GM12801 (cell line): ENCODE data around the gene DGKZ.

Source experiments
- TF ChIP-seq, protein P1 (sequence below): IDR thresholded peaks from one replicate; pipeline ENCODE4 v1.5.1; 2011; ENCODE audit warnings: control low read depth; ENCODE audit not compliant: insufficient read length; ENCODE audit errors: extremely low read depth

DGKZ gene

DNA sequence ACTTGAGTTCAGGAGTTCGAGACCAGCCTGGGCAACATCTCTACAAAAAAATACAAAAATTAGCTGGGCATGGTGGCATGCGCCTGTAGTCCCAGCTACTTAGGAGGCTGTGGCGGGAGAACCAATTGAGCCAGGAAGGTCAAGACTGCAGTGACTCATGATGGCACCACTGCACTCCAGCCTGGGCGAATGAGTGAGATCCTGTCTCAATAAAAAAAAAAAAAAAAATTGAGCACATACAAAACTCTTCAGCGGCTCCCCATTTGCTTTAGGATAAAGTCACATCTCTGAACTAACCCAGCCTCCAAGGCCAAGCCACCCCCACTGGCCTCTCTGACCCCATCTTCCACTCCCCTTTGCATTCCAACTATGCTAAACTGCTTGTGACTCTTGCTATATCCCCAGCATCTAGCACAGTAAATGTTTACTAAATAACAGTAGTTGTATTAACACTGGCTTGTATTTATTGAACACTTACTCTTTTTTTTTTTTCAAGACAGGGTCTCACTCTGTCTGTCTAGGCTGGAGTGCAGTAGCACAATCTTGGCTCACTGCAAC, 40.9 kb upstream of the DGKZ start:
- TF ChIP-seq, protein P1, sequence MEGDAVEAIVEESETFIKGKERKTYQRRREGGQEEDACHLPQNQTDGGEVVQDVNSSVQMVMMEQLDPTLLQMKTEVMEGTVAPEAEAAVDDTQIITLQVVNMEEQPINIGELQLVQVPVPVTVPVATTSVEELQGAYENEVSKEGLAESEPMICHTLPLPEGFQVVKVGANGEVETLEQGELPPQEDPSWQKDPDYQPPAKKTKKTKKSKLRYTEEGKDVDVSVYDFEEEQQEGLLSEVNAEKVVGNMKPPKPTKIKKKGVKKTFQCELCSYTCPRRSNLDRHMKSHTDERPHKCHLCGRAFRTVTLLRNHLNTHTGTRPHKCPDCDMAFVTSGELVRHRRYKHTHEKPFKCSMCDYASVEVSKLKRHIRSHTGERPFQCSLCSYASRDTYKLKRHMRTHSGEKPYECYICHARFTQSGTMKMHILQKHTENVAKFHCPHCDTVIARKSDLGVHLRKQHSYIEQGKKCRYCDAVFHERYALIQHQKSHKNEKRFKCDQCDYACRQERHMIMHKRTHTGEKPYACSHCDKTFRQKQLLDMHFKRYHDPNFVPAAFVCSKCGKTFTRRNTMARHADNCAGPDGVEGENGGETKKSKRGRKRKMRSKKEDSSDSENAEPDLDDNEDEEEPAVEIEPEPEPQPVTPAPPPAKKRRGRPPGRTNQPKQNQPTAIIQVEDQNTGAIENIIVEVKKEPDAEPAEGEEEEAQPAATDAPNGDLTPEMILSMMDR: no peak

DNA sequence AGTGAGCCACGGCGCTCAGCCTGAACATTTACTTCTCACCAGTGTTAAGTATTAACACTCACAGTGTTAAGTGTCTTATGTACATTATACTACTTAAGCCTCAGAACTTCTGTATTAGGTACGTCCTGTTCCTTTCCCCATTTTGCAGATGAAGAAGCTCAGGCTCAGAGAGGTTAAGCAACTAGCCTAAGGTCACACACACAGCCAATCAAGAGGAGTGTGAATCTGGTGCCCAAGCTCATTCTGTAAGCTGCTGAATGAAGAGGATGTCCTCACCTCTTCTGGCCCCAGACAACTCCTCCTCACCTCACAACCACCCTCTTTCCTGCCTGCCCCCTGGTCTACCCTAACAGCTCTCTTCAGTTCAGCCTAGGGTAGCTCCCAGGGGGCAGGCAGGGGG, 39.9 kb upstream of the DGKZ start:
- TF ChIP-seq, protein P1: no peak

DNA sequence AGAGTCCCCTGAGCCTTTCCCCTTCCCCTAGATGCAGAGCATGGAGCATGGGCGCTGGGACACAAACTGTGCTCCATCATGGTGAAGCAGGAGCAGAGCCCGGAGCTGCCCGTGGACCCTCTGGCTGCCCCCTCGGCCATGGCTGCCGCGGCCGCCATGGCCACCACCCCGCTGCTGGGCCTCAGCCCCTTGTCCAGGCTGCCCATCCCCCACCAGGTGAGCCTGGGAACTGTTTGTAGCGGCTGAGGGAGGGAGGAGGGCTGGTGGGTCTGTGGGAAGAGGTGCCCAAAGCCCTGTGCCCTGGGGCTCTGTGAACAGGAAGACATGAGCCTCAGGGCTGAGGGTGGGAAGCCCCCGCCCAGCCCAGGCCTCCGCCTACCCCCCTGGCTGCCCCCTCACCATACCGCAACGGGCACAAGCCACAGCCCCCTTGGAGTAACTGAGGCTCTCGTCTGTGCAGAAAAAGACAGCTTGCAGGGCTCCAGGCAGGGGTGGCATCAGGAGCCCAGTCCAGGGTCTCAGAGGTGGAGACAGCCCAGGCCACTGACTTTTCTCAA, 39.4 kb upstream of the DGKZ start:
- TF ChIP-seq, protein P1: no peak

DNA sequence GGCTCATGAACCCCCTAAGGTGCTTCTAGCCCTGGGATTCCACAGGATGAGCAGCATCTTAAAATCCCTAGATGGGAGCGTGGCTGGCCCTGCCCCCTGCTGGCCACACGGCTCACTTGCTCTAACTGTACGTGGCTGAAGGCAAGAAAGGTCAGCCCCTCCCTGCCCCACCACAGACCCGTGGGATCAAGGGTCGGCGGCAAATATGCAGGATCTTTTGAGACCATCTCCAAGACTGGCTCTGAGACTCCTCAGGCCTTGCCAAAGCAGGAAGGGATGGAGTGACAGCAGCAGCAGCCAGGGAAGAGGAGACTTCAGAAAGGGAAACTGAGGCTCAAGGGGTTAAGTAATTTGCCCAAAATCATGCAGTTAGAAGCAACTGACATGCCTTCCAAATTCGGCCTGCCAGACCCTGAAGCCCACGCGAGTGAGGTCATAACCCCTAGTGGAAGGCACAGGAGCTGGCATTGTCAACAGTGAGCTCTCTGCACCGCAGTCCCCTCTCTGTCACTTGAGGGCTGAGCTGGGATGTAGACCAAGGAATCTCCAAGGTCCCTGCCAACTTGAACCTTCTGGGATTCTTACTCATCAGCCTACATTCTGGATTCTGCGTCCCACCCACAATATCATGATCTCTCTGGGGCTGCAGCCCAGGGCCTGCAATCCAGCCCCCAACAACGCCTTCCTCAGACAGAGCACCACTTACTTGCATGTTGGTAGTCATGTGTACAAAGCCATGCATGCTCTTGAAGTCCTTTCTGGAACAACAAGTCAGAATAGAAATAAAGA, 38.4 kb upstream of the DGKZ start:
- TF ChIP-seq, protein P1: peak; percentile 3

DNA sequence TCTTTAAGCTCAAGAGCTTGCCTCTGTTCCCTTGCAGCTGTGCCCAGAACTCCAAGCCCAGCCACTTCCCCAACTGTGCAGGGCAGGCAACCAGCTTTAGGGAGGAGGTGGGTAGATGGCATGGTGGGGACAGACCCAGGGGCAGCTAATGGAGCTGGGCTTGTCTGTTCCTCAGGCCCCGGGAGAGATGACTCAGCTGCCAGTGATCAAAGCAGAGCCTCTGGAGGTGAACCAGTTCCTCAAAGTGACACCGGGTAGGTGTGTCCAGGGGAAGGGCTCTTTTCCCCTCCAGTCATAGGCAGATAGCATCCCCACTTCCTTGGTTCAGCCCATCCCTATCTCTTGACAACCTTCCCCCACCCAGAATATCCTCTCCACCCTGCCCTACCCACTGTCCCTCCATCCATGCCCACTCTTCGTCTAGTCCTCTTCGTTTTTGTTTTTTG, 37.4 kb upstream of the DGKZ start:
- TF ChIP-seq, protein P1: no peak

DNA sequence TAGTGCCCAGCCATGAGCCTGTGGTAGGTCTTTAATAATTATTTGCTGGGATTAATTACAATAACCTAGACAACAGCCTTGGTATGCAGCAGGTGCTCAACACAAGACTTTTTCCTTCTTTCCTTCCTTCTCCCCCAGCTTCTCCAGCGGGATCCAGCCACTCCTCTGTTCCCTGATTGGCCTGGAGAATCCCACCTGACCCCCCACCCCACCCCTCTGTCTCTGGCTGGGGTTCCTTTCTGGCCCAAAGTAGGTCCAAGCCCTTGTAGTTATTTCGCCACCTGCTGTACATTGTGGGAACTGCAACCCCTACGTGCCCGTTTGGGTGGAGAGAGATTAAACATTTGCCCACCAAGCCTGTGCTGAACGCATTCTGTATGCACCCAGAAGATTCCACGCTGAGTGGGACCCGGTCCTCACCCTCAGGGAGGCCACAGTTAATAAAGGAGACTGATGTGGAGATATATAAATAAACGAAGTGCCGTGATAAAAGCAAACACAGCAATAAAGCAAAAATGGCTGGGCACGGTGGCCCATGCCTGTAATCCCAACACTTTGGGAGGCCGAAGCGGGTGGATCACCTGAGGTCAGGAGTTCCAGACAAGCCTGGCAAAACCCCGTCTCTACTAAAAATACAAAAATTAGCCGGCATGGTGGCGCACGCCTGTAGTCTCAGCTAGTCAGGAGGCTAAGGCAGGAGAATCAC, 32.1 kb upstream of the DGKZ start:
- TF ChIP-seq, protein P1: peak; percentile 43

DNA sequence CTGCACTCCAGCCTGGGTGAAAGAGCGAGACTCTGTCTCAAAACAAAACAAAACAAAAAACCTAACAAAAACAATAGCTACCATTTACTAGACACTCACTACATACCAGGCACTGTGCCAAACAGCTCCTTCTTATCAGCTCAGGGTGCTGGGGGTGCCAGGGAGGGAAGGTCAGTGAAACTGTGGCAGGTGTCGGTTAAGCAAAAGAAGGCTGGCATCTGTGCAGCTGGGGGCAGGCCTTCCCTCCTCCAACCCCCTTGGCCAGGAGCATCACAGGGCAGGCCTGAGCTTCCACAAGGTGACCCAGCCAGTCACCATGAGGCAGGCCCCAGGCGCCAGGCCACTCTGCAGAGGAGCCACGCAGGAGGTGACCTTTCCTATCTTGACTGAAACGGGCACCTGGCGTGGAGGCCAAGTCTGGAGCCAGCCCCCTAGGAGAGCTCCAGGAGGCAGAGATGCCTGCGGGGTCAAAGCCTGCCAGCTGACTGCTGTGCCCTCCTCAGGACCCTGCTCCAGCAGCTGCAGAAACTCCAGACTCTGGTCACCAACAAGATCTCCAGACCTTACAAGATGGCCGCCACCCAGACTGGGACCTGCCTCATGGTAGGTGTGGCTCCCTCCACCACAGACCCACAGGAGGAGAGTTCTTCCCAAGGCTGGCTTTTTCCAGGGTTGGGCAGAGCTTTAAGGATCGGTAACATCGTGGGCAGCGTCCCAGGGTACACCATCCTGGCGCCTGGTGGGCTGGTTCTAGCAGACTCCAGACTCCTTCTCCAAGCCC, 31.3 kb upstream of the DGKZ start:
- TF ChIP-seq, protein P1: no peak
